SK-N-SH (cell line): Measurements from ENCODE around the gene MAGEC3. TPM values are rescaled to one million over a fixed set of nuclear protein-coding genes. Genes with fewer than 3 reads are reported as not detected.

Experiments
- CTCF ChIA-PET: fragments of 300-600, 350-600 bp; formaldehyde crosslinking; extraction: SDS; loops from one replicate; lab custom pipeline; 2021; lab: Yijun Ruan, JAX
- POLR2A ChIA-PET: fragments of 350-600 bp; sonication (Branson Sonifier 250); formaldehyde crosslinking; extraction: SDS; loops from one replicate; lab custom pipeline; 2020; ENCODE audit warnings: antibody characterized with exemption, inconsistent platforms; lab: Yijun Ruan, JAX
- DNase-seq: peaks from one replicate; pipeline ENCODE4 v3.0.0; 2012
- H2AFZ ChIP-seq: fragments of 200-600 bp; sonication (generic); 2 replicates; pipeline ENCODE4 v1.8.1; 2016; ENCODE audit warnings: antibody characterized with exemption, mild to moderate bottlenecking, low read depth
- H3F3A ChIP-seq: fragments of 200-600 bp; sonication (generic); replicated peaks from 2 replicates; pipeline ENCODE3; 2016; ENCODE audit warnings: antibody characterized with exemption, mild to moderate bottlenecking; ENCODE audit not compliant: insufficient read depth
- H3K27ac ChIP-seq, 2 experiments: fragments of 200-500 bp in 1 of 2; fragments of 200-600 bp in 1 of 2; sonication (Bioruptor generic) in 1 of 2; sonication (generic), shearing (Covaris generic) in 1 of 2; 2 replicates each; pipeline versions ENCODE4 v1.5.1 to v1.6.1; 2014 to 2016; ENCODE audit warnings: low read depth in 2 of 2, inconsistent platforms in 1 of 2, low read length in 1 of 2, mild to moderate bottlenecking in 1 of 2, mixed read lengths in 1 of 2
- H3K27me3 ChIP-seq: fragments of 200-600 bp; sonication (generic), shearing (Covaris generic); 2 replicates; pipeline ENCODE4 v1.6.1; 2016; ENCODE audit warnings: mixed run types; ENCODE audit not compliant: insufficient read depth
- H3K36me3 ChIP-seq, 2 experiments: fragments of 200-500 bp in 1 of 2; fragments of 200-600 bp in 1 of 2; sonication (Bioruptor generic) in 1 of 2; sonication (generic) in 1 of 2; replicated peaks in 1 of 2; 2 replicates each; pipeline versions ENCODE3 to v1.5.1; 2014 to 2016; ENCODE audit warnings: low read length in 1 of 2, mild to moderate bottlenecking in 1 of 2; ENCODE audit not compliant: insufficient read depth in 2 of 2, control insufficient read depth in 1 of 2
- H3K4me1 ChIP-seq, 2 experiments: fragments of 200-500 bp in 1 of 2; fragments of 200-600 bp in 1 of 2; sonication (Bioruptor generic) in 1 of 2; sonication (generic), shearing (Covaris generic) in 1 of 2; 2 replicates each; pipeline versions ENCODE4 v1.5.1 to v1.6.1; 2014 to 2016; ENCODE audit warnings: low read depth in 1 of 2, low read length in 1 of 2, mixed run types in 1 of 2; ENCODE audit not compliant: insufficient read depth in 2 of 2, control insufficient read depth in 1 of 2
- H3K4me2 ChIP-seq: fragments of 200-600 bp; sonication (generic), shearing (Covaris generic); 2 replicates; pipeline ENCODE4 v1.6.1; 2017; ENCODE audit warnings: mixed run types
- H3K4me3 ChIP-seq, 2 experiments: fragments of 200-500 bp in 1 of 2; fragments of 200-600 bp in 1 of 2; sonication (Bioruptor generic) in 1 of 2; sonication (generic), shearing (Covaris generic) in 1 of 2; 2 replicates each; pipeline versions ENCODE4 v1.5.1 to v1.8.1; 2014 to 2016; ENCODE audit warnings: low read depth in 2 of 2, inconsistent platforms in 1 of 2, low read length in 1 of 2, mild to moderate bottlenecking in 1 of 2, mixed read lengths in 1 of 2, moderate library complexity in 1 of 2
- H3K79me2 ChIP-seq: fragments of 200-600 bp; sonication (generic); 2 replicates; pipeline ENCODE4 v1.8.1; 2017; ENCODE audit warnings: mild to moderate bottlenecking; ENCODE audit not compliant: insufficient read depth
- H3K9ac ChIP-seq: fragments of 200-600 bp; sonication (generic); 2 replicates; pipeline ENCODE4 v1.6.1; 2017; ENCODE audit warnings: mixed run types
- H3K9me2 ChIP-seq: fragments of 200-600 bp; sonication (generic); 2 replicates; pipeline ENCODE4 v1.6.1; 2017; ENCODE audit warnings: mixed run types
- H3K9me3 ChIP-seq: fragments of 200-600 bp; sonication (generic); 2 replicates; pipeline ENCODE4 v1.6.1; 2017; ENCODE audit warnings: mixed run types, mild to moderate bottlenecking, moderate library complexity
- H4K20me1 ChIP-seq: fragments of 200-600 bp; sonication (generic); 2 replicates; pipeline ENCODE4 v1.6.1; 2017; ENCODE audit warnings: mild to moderate bottlenecking, mixed run types; ENCODE audit not compliant: insufficient read depth
- CHD2 ChIP-seq: fragments of 150-350 bp; IDR thresholded peaks from 2 replicates; pipeline ENCODE4 v1.6.1; 2018; ENCODE audit warnings: low read length; ENCODE audit not compliant: partially characterized antibody
- EP300 ChIP-seq, 2 experiments: IDR thresholded peaks; 2 replicates each; pipeline versions ENCODE4 v1.4.0 to v1.6.1; 2012; ENCODE audit warnings: borderline replicate concordance in 1 of 2, low read depth in 1 of 2, low read length in 1 of 2
- EZH2phosphoT487 ChIP-seq: fragments of 200-600 bp; sonication (generic); IDR thresholded peaks from 2 replicates; pipeline ENCODE4 v1.6.1; 2017; ENCODE audit warnings: low read depth, mixed run types, mild to moderate bottlenecking, antibody characterized with exemption, moderate library complexity, borderline replicate concordance
- FOXJ3 ChIP-seq: sonication (generic); formaldehyde crosslinking; IDR thresholded peaks from 2 replicates; pipeline ENCODE4 v1.5.1; 2020; ENCODE audit warnings: mild to moderate bottlenecking, missing genetic modification reagents
- GABPA ChIP-seq: IDR thresholded peaks from 2 replicates; pipeline ENCODE4 v1.4.0; 2012; ENCODE audit warnings: low read depth, mild to moderate bottlenecking
- MEF2A ChIP-seq: IDR thresholded peaks from 2 replicates; pipeline ENCODE4 v1.4.0; 2012; ENCODE audit warnings: low read depth, borderline replicate concordance
- POLR2AphosphoS5 ChIP-seq: IDR thresholded peaks from 2 replicates; pipeline ENCODE4 v1.6.1; 2012; ENCODE audit warnings: low read depth, low read length
- RAD21 ChIP-seq: IDR thresholded peaks from 2 replicates; pipeline ENCODE4 v1.6.1; 2012; ENCODE audit warnings: mild to moderate bottlenecking, low read length
- SMC3 ChIP-seq: IDR thresholded peaks from 2 replicates; pipeline ENCODE4 v1.6.1; 2012; ENCODE audit warnings: low read depth, low read length, improper control_type of control experiment
- TAF1 ChIP-seq: IDR thresholded peaks from 2 replicates; pipeline ENCODE4 v1.6.1; 2012; ENCODE audit warnings: low read depth, mild to moderate bottlenecking, low read length, moderate library complexity, borderline replicate concordance
- YY1 ChIP-seq: IDR thresholded peaks from 2 replicates; pipeline ENCODE4 v1.4.0; 2012; ENCODE audit warnings: low read depth, mild to moderate bottlenecking
- WGBS: methylation state at CpG from one replicate; pipeline ENCODE4 v1.1.6; 2017; ENCODE audit warnings: low lambda C conversion rate; 5-methylcytosine and 5-hydroxymethylcytosine counted together
- polyA plus RNA-seq, 3 experiments: library from polyadenylated mRNA; depleted of rRNA; stranded (reverse); fragments of >200 nt; gene quantifications; 2 replicates each; pipeline ENCODE4 v1.2.3, GENCODE V29; 2012
- TF ChIP-seq, protein P1 (sequence below): IDR thresholded peaks from 2 replicates; pipeline ENCODE4 v1.4.0; 2012; ENCODE audit warnings: low read depth, borderline replicate concordance
- TF ChIP-seq, protein P2 (sequence below): IDR thresholded peaks from 2 replicates; pipeline ENCODE4 v1.4.0; 2012; ENCODE audit warnings: low read depth, borderline replicate concordance
- TF ChIP-seq, protein P3 (sequence below): fragments of 150-350 bp; IDR thresholded peaks from 2 replicates; pipeline ENCODE4 v1.6.1; 2016; ENCODE audit warnings: mild to moderate bottlenecking, low read depth, low read length
- TF ChIP-seq, protein P4 (sequence below): IDR thresholded peaks from 2 replicates; pipeline ENCODE4 v1.4.0; 2012; ENCODE audit warnings: low read depth
- TF ChIP-seq, protein P5 (sequence below): IDR thresholded peaks from 2 replicates; pipeline ENCODE4; 2012

Gene MAGEC3
- polyA plus RNA-seq, 1 of the 3 experiments (the other 2 are of a cell fraction), result 0.26 TPM

DNA sequence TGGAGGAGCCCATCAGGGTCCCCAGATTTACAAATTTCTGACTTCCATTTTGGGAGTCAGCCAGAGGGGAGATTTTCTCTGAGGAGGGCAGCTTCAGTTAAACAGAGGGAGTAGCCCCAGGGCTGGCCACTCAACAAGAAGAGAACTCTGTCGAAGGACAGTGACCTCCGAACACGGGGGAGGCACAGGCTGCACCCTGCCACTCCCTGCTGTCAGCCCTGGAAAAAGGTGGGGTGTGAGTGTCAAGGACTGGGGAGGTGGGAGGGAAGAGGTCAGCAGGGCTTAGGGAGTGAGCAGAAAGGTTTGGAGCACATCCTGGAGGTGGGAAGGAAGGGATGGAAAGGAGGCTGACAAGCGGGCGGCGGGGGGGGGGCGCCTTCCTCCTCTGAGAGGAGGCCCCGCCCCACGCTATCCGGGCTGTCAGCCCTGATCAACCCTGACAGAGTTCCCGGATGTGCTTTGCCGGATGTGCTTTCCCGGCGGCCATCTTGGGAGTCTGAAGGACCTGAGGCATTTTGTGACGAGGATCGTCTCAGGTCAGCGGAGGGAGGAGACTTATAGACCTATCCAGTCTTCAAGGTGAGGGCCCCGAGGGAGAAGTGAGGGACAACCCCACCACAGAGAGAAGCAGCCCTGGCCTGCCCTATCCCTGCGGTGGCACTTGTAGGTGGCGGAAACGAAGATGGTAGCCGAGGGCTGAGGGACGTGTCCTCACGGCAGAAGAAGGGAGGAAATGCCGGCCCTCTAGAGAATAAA lies 65.5 kb downstream of the MAGEC3 start, which contains the start of gene MAGEC1:
Gene MAGEC1 (plus strand): TSS at position 495 of the 756 bp plus-strand sequence. CDS start 1,179 bp downstream, outside the sequence.
- Histone ChIP-seq H2AFZ (peak within 1 kb of the TSS; percentile 93), H3K4me1 (no peaks in the 10 kb centered on the region), H3K4me3 (peak within 1 kb of the TSS; percentile 56 to 69), H3K27me3 (0 out of 2 replicates have a peak, but pooled peaks cover 5% of the 10 kb centered on the region), H3K9me2 (no peaks in the 10 kb centered on the region), H3K9me3 (no peaks in the 10 kb centered on the region), H3K27ac (peak within 1 kb of the TSS in 1 of 2 experiments; percentile 35; a peak in 1 of 4 replicates), H4K20me1 (no peaks in the 10 kb centered on the region), H3K36me3 (peaks cover 3 to 5% of the 10 kb centered on the region in 2 experiments), H3F3A (no peaks in the 10 kb centered on the region), H3K4me2 (peak within 1 kb of the TSS; percentile 73), H3K79me2 (no peaks in the 10 kb centered on the region), H3K9ac (peak within 1 kb of the TSS; percentile 72)
- DNase-seq, result peak; percentile 12
- ChIA-PET POLR2A (no interaction called here), CTCF (no interaction called here)
- TF ChIP-seq YY1 (peak; percentile 90), RAD21 (no peak), FOXJ3 (no peak), GABPA (peak; percentile 74), EP300 (IDR thresholded peaks at IDR 0.05; ENCODE audit: borderline replicate concordance in 1 of 2, low read depth in 1 of 2, low read length in 1 of 2) (no peak), MEF2A (no peak), SMC3 (no peak), TAF1 (no peak), POLR2AphosphoS5 (0 out of 2 replicates have a peak, but pooled peaks have one; percentile 8), EZH2phosphoT487 (no peak), CHD2 (no peak)
- TF ChIP-seq, protein P1, sequence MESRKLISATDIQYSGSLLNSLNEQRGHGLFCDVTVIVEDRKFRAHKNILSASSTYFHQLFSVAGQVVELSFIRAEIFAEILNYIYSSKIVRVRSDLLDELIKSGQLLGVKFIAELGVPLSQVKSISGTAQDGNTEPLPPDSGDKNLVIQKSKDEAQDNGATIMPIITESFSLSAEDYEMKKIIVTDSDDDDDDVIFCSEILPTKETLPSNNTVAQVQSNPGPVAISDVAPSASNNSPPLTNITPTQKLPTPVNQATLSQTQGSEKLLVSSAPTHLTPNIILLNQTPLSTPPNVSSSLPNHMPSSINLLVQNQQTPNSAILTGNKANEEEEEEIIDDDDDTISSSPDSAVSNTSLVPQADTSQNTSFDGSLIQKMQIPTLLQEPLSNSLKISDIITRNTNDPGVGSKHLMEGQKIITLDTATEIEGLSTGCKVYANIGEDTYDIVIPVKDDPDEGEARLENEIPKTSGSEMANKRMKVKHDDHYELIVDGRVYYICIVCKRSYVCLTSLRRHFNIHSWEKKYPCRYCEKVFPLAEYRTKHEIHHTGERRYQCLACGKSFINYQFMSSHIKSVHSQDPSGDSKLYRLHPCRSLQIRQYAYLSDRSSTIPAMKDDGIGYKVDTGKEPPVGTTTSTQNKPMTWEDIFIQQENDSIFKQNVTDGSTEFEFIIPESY, result no peak
- TF ChIP-seq, protein P2, sequence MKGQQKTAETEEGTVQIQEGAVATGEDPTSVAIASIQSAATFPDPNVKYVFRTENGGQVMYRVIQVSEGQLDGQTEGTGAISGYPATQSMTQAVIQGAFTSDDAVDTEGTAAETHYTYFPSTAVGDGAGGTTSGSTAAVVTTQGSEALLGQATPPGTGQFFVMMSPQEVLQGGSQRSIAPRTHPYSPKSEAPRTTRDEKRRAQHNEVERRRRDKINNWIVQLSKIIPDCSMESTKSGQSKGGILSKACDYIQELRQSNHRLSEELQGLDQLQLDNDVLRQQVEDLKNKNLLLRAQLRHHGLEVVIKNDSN, result no peak
- TF ChIP-seq, protein P3, sequence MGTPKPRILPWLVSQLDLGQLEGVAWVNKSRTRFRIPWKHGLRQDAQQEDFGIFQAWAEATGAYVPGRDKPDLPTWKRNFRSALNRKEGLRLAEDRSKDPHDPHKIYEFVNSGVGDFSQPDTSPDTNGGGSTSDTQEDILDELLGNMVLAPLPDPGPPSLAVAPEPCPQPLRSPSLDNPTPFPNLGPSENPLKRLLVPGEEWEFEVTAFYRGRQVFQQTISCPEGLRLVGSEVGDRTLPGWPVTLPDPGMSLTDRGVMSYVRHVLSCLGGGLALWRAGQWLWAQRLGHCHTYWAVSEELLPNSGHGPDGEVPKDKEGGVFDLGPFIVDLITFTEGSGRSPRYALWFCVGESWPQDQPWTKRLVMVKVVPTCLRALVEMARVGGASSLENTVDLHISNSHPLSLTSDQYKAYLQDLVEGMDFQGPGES, result no peak
- TF ChIP-seq, protein P4, sequence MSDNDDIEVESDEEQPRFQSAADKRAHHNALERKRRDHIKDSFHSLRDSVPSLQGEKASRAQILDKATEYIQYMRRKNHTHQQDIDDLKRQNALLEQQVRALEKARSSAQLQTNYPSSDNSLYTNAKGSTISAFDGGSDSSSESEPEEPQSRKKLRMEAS, result peak; percentile 47; the same call in 1 of the 2 replicates
- TF ChIP-seq, protein P5, sequence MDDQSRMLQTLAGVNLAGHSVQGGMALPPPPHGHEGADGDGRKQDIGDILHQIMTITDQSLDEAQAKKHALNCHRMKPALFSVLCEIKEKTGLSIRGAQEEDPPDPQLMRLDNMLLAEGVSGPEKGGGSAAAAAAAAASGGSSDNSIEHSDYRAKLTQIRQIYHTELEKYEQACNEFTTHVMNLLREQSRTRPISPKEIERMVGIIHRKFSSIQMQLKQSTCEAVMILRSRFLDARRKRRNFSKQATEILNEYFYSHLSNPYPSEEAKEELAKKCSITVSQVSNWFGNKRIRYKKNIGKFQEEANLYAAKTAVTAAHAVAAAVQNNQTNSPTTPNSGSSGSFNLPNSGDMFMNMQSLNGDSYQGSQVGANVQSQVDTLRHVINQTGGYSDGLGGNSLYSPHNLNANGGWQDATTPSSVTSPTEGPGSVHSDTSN, result peak; percentile 82
- 20% methylated on average over 23 of the region's 25 CpGs for WGBS
